ENCODE data around the gene DDIT3.

DDIT3 gene

GRCh38 chr12:57539134-57539768 lies 18.9 kb upstream of the DDIT3 start:
- no peak for TF ChIP-seq CTCF (IDR thresholded peaks at IDR 0.05; ENCODE audit: borderline replicate concordance, insufficient read depth, low read depth, low read length)
- no peak overlapping the region for H3K4me3 ChIP-seq (ENCODE audit: low read depth, low read length)

- TF ChIP-seq CTCF (IDR thresholded peaks at IDR 0.05; ENCODE audit: borderline replicate concordance, insufficient read depth, low read depth, low read length) = no peak
- no peak overlapping the region for H3K4me3 ChIP-seq (ENCODE audit: low read depth, low read length)
These were observed 16.3 kb upstream of the DDIT3 start for GRCh38 chr12:57536597-57536942.

- TF ChIP-seq CTCF (IDR thresholded peaks at IDR 0.05; ENCODE audit: borderline replicate concordance, insufficient read depth, low read depth, low read length) = no peak
- H3K4me3 ChIP-seq (ENCODE audit: low read depth, low read length) = no peak overlapping the region
These were observed 15.7 kb upstream of the DDIT3 start for GRCh38 chr12:57535764-57536596.

DNA sequence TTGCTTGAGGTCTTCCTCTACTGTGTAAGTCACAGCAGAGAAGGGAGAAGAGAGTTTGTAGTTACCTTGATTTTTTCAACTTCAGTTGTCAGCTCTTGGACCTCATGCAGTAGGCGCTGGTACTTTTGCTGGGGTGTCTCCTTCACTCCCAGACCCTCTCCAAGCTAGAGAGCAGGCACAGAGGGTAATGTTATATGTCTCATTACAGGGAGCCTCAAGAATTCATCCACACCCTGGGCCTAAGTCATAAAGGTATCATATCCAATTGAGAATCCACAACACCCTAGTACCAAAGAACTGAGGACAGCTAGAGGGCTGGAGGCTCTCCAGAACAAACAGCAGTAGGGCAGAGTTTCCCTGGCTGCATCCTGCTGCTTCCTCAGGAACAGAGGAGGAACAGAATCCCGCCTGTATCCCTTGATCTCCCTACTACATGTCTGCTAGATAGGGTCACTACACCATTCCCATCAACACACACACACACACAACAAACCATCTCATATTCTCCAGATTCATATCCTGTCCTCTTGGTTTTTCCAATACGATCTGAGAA lies 14.8 kb upstream of the DDIT3 start:
- no peak for TF ChIP-seq CTCF (IDR thresholded peaks at IDR 0.05; ENCODE audit: borderline replicate concordance, insufficient read depth, low read depth, low read length)
- H3K4me3 ChIP-seq (ENCODE audit: low read depth, low read length) = no peak overlapping the region

DNA sequence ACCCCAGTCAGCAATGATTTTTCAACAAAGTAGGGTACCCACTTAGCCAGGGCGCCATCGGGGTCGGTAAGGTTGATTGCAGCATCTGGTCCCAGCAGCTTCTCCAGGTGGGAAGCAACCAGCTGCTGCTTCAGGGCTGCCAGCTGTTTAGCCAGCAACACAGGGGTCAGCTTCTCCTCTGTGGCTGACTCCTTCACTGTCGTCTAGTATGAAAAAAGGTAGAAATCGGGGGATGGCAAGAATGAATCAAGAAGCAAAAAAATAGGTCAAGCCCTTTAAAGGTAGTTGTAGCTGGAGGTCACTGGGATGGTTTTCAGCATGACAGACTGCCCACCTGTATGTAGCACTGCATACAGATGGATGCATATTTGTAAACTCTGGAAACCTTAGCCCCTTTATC lies 13.9 kb upstream of the DDIT3 start:
- TF ChIP-seq CTCF (IDR thresholded peaks at IDR 0.05; ENCODE audit: borderline replicate concordance, insufficient read depth, low read depth, low read length) = no peak
- no peak overlapping the region for H3K4me3 ChIP-seq (ENCODE audit: low read depth, low read length)

GRCh38 chr12:57533108-57533507 lies 12.8 kb upstream of the DDIT3 start:
- TF ChIP-seq CTCF (IDR thresholded peaks at IDR 0.05; ENCODE audit: borderline replicate concordance, insufficient read depth, low read depth, low read length) = no peak
- H3K4me3 ChIP-seq (ENCODE audit: low read depth, low read length) = no peak overlapping the region

- no peak for TF ChIP-seq CTCF (IDR thresholded peaks at IDR 0.05; ENCODE audit: borderline replicate concordance, insufficient read depth, low read depth, low read length)
- no peak overlapping the region for H3K4me3 ChIP-seq (ENCODE audit: low read depth, low read length)
These were observed 11.5 kb upstream of the DDIT3 start for GRCh38 chr12:57531836-57532235.
